Common myeloid progenitor, CD34-positive (primary cell): ENCODE data around the gene RWDD1.
"Not testable (repeated sequence)": the region's sequence is repeated elsewhere in the genome, so short reads cannot be mapped to it uniquely, and the experiment has no call there.

Source experiments
- CTCF ChIA-PET: fragments of 350-600 bp; sonication (Branson Sonifier 250); formaldehyde crosslinking; loops from one replicate; lab custom pipeline; 2021; ENCODE audit warnings: antibody characterized with exemption; lab: Charles Lee
- POLR2A ChIA-PET: fragments of 350-600 bp; sonication (Branson Sonifier 250); formaldehyde crosslinking; loops from one replicate; lab custom pipeline; 2021; ENCODE audit warnings: antibody characterized with exemption; lab: Charles Lee
- DNase-seq, 3 donors: peaks; one replicate each; pipeline versions ENCODE4 v3.0.0 to v3.0.0-alpha.2; 2013
- H3K27ac ChIP-seq, 2 experiments: 1 replicate in 1 of 2; 2 replicates in 1 of 2; pipeline ENCODE4 v1.7.0; 2013; ENCODE audit warnings: inconsistent platforms in 2 of 2, low read length in 2 of 2, mild to moderate bottlenecking in 2 of 2, low read depth in 1 of 2, moderate library complexity in 1 of 2; ENCODE audit not compliant: severe bottlenecking in 2 of 2, insufficient read depth in 1 of 2, poor library complexity in 1 of 2
- H3K27me3 ChIP-seq, 5 experiments: replicated peaks in 2 of 5; 1 replicate in 3 of 5; 2 replicates in 2 of 5; pipeline versions ENCODE4 v1.6.1 to v1.7.0; 2013; ENCODE audit warnings: low read length in 4 of 5, mild to moderate bottlenecking in 2 of 5, moderate library complexity in 2 of 5, inconsistent platforms in 1 of 5; ENCODE audit not compliant: insufficient read depth in 5 of 5, control insufficient read depth in 4 of 5
- H3K36me3 ChIP-seq, 4 experiments: 1 replicate in 2 of 4; 2 replicates in 2 of 4; pipeline versions ENCODE4 v1.6.1 to v1.7.0; 2013; ENCODE audit warnings: low read length in 3 of 4, control low read depth in 1 of 4, mild to moderate bottlenecking in 1 of 4; ENCODE audit not compliant: control insufficient read depth in 4 of 4, insufficient read depth in 4 of 4
- H3K4me1 ChIP-seq, 4 experiments: 1 replicate in 3 of 4; 2 replicates in 1 of 4; pipeline versions ENCODE4 v1.6.1 to v1.7.1; 2013; ENCODE audit warnings: low read length in 3 of 4, mild to moderate bottlenecking in 3 of 4, control low read depth in 1 of 4, inconsistent platforms in 1 of 4, moderate library complexity in 1 of 4; ENCODE audit not compliant: control insufficient read depth in 4 of 4, insufficient read depth in 4 of 4; ENCODE audit errors: control extremely low read depth in 1 of 4
- H3K4me3 ChIP-seq, 7 experiments: 1 replicate in 4 of 7; 2 replicates in 3 of 7; pipeline versions ENCODE4 v1.5.1 to v1.7.0; 2013; ENCODE audit warnings: mild to moderate bottlenecking in 7 of 7, low read length in 6 of 7, moderate library complexity in 6 of 7, inconsistent platforms in 2 of 7, low read depth in 2 of 7, control low read depth in 1 of 7; ENCODE audit not compliant: insufficient read depth in 4 of 7, control insufficient read depth in 1 of 7; ENCODE audit errors: extremely low read depth in 1 of 7
- H3K9me3 ChIP-seq, 5 experiments: 1 replicate in 4 of 5; 2 replicates in 1 of 5; pipeline versions ENCODE4 v1.6.1 to v1.7.1; 2013; ENCODE audit warnings: low read length in 4 of 5, mild to moderate bottlenecking in 2 of 5, inconsistent platforms in 1 of 5, low read depth in 1 of 5, moderate library complexity in 1 of 5; ENCODE audit not compliant: control insufficient read depth in 4 of 5, insufficient read depth in 2 of 5; ENCODE audit errors: control extremely low read depth in 1 of 5
- WGBS: methylation state at CpG from one replicate; pipeline ENCODE4 v1.1.5; 2013; ENCODE audit not compliant: insufficient coverage; 5-methylcytosine and 5-hydroxymethylcytosine counted together

Gene RWDD1

GRCh38 chr6:116596815-116597214, 25.5 kb downstream of the RWDD1 start:
- POLR2A ChIA-PET = no interaction called here
- DNase-seq = peak; percentile 2 to 19 (median 15)
- Histone ChIP-seq H3K27me3 (no peaks in the 10 kb centered on the region), H3K27ac (no peak overlapping the region), H3K4me3 (no peak overlapping the region), H3K36me3 (peaks cover 4 to 23% (median 17%) of the 10 kb centered on the region in 4 experiments), H3K4me1 (no peaks in the 10 kb centered on the region), H3K9me3 (no peaks in the 10 kb centered on the region)
- CTCF ChIA-PET = interaction anchor here (1.0 kb wide), 2 partner anchors 18 to 20 kb away, joined by 3 read pairs; partner anchors contain the start of gene RSPH4A
- 93% methylated on average over 3 of the region's 4 CpGs for WGBS

GRCh38 chr6:116603916-116604315, 32.6 kb downstream of the RWDD1 start:
- WGBS = no CpG with 5 or more reads among the region's 3 CpGs
- H3K4me3 ChIP-seq, H3K27me3 ChIP-seq, H3K9me3 ChIP-seq, H3K4me1 ChIP-seq, CTCF ChIA-PET, POLR2A ChIA-PET, DNase-seq, H3K27ac ChIP-seq, H3K36me3 ChIP-seq: not testable (repeated sequence)

GRCh38 chr6:116604868-116605267, 33.6 kb downstream of the RWDD1 start:
- H3K36me3 ChIP-seq, POLR2A ChIA-PET, H3K4me3 ChIP-seq, H3K4me1 ChIP-seq, H3K27ac ChIP-seq, CTCF ChIA-PET, H3K27me3 ChIP-seq, DNase-seq, H3K9me3 ChIP-seq: not testable (repeated sequence)
- 88% methylated on average over 1 of the region's 3 CpGs for WGBS

- no peaks in the 10 kb centered on the region for H3K4me1 ChIP-seq
- no peak for DNase-seq
- CTCF ChIA-PET = interaction anchor here (1.5 kb wide), 1 partner anchor 319 kb away, joined by 3 read pairs; no protein-coding TSS in a partner anchor
- no peak overlapping the region for H3K4me3 ChIP-seq
- no peaks in the 10 kb centered on the region for H3K27me3 ChIP-seq
- no peaks in the 10 kb centered on the region for H3K36me3 ChIP-seq
- peaks cover 0 to 5% (median 3%) of the 10 kb centered on the region in 5 experiments for H3K9me3 ChIP-seq
- POLR2A ChIA-PET = no interaction called here
- no peak overlapping the region for H3K27ac ChIP-seq
- 95% methylated on average over 3 of the region's 4 CpGs for WGBS
These were observed 34.6 kb downstream of the RWDD1 start for GRCh38 chr6:116605935-116606334.

GRCh38 chr6:116611056-116611455, 39.8 kb downstream of the RWDD1 start:
- Histone ChIP-seq H3K4me1 (peaks cover 0 to 8% (median 5%) of the 10 kb centered on the region in 4 experiments), H3K36me3 (no peaks in the 10 kb centered on the region), H3K27me3 (no peaks in the 10 kb centered on the region), H3K4me3 (no peak overlapping the region), H3K9me3 (no peaks in the 10 kb centered on the region), H3K27ac (no peak overlapping the region)
- WGBS = 100% methylated on average over 2 of the region's 4 CpGs
- ChIA-PET CTCF (no interaction called here), POLR2A (no interaction called here)
- DNase-seq = no peak

GRCh38 chr6:116615937-116616736, 44.8 kb downstream of the RWDD1 start, which contains the start of gene RSPH4A:
Gene RSPH4A (plus strand): TSS chr6:116616479. CDS start chr6:116616624, 145 bp downstream.
- peak; percentile 93 to 96 (median 96) for DNase-seq
- Histone ChIP-seq H3K4me1 (peaks cover 0 to 16% (median 13%) of the 10 kb centered on the region in 4 experiments), H3K27ac (peak within 1 kb of the TSS; percentile 20 to 30), H3K36me3 (no peaks in the 10 kb centered on the region), H3K9me3 (no peaks in the 10 kb centered on the region), H3K27me3 (peaks cover 0 to 5% (median 2%) of the 10 kb centered on the region in 5 experiments), H3K4me3 (peak within 1 kb of the TSS; percentile 46 to 98 (median 77))
- ChIA-PET CTCF (interaction anchor here (0.6 to 3.2 kb wide), 12 partner anchors 12 to 364 kb away, joined by 3 to 11 read pairs (median 4); no protein-coding TSS in a partner anchor), POLR2A (no interaction called here)
- 0% methylated on average over 23 of the region's 29 CpGs for WGBS

- CTCF ChIA-PET = interaction anchor here (0.6 to 3.2 kb wide), 10 partner anchors 11 to 365 kb away, joined by 3 to 11 read pairs (median 4); no protein-coding TSS in a partner anchor
- Histone ChIP-seq H3K9me3 (no peaks in the 10 kb centered on the region), H3K4me1 (peaks cover 0 to 16% (median 13%) of the 10 kb centered on the region in 4 experiments), H3K4me3 (peak overlapping the region; percentile 46 to 98 (median 77)), H3K27me3 (peaks cover 0 to 5% (median 2%) of the 10 kb centered on the region in 5 experiments), H3K36me3 (no peaks in the 10 kb centered on the region), H3K27ac (peak overlapping the region; percentile 20 to 30)
- WGBS = 0% methylated on average over 15 of the region's 16 CpGs
- DNase-seq = no peak
- POLR2A ChIA-PET = no interaction called here
These were observed 45.4 kb downstream of the RWDD1 start for GRCh38 chr6:116616737-116617053.
